HepG2 (cell line): ENCODE measurements around the gene FBXO24. TPM values are rescaled to one million over a fixed set of nuclear protein-coding genes. Genes with fewer than 3 reads are reported as not detected.

ENCODE experiments used
- ATAC-seq: fragments of 200-7000 bp; cut with Tn5 transposase; 3 replicates; pipeline ENCODE4 v1.9.1; 2020; ENCODE audit warnings: mild to moderate bottlenecking, moderate library complexity
- BruUV-seq: library from RNA; stranded (reverse); fragments of 400-500 nt; replicated peaks from 2 replicates; lab custom pipeline; 2021; lab: Mats Ljungman, UMichigan
- CTCF ChIA-PET: fragments of 300-600 bp; formaldehyde crosslinking; extraction: SDS; loops from one replicate; lab custom pipeline; 2021; ENCODE audit warnings: low total read pairs, inconsistent platforms, low intra/inter-chr PET ratio; lab: Yijun Ruan, JAX
- POLR2A ChIA-PET: fragments of 350-600 bp; sonication (Branson Sonifier 250); formaldehyde crosslinking; loops from one replicate; lab custom pipeline; 2020; ENCODE audit warnings: antibody characterized with exemption, inconsistent platforms; lab: Yijun Ruan, JAX
- DNase-seq: peaks from one replicate; pipeline ENCODE4 v3.0.0-alpha.2; 2015; ENCODE audit warnings: low spot score
- FAIRE-seq: peaks from 3 replicates; lab custom pipeline; 2011; peaks lifted over from hg19 to GRCh38; lab: Jason Lieb, UNC
- H2AFZ ChIP-seq: one replicate; pipeline ENCODE4 v1.6.1; 2011; ENCODE audit warnings: low read length, inconsistent platforms
- H3K27ac ChIP-seq: fragments of 300-600 bp; 3 replicates; pipeline ENCODE4 v1.8.0; 2011; ENCODE audit warnings: mixed run types, mild to moderate bottlenecking, mixed read lengths, low read length, inconsistent platforms; ENCODE audit not compliant: insufficient read depth; ENCODE audit errors: extremely low read length
- H3K27me3 ChIP-seq, 2 experiments: fragments of 200-600 bp in 1 of 2; 2 replicates in 1 of 2; 3 replicates in 1 of 2; pipeline versions ENCODE4 v1.6.0 to v1.8.0; 2011; ENCODE audit warnings: low read length in 2 of 2, mild to moderate bottlenecking in 2 of 2, moderate library complexity in 2 of 2, inconsistent platforms in 1 of 2; ENCODE audit not compliant: insufficient read depth in 2 of 2, control insufficient read depth in 1 of 2
- H3K36me3 ChIP-seq, 2 experiments: fragments of 200-600 bp in 1 of 2; replicated peaks in 1 of 2; 2 replicates in 1 of 2; 3 replicates in 1 of 2; pipeline versions ENCODE4 v1.5.1 to v1.8.0; 2011; ENCODE audit warnings: low read length in 2 of 2, inconsistent platforms in 1 of 2; ENCODE audit not compliant: insufficient read depth in 2 of 2, control insufficient read depth in 1 of 2
- H3K4me1 ChIP-seq: 2 replicates; pipeline ENCODE4 v1.5.1; 2012; ENCODE audit warnings: low read length, inconsistent platforms; ENCODE audit not compliant: insufficient read depth
- H3K4me2 ChIP-seq: 2 replicates; pipeline ENCODE4 v1.6.0; 2011; ENCODE audit warnings: low read depth, low read length, inconsistent platforms
- H3K4me3 ChIP-seq, 3 experiments: fragments of 200-600 bp in 1 of 3; sonication (generic), shearing (Covaris generic) in 1 of 3; replicated peaks in 1 of 3; 2 replicates each; pipeline ENCODE4 v1.5.1; 2011 to 2016; ENCODE audit warnings: low read length in 3 of 3, inconsistent platforms in 2 of 3, low read depth in 2 of 3, mild to moderate bottlenecking in 2 of 3, control low read depth in 1 of 3, mixed read lengths in 1 of 3; ENCODE audit not compliant: insufficient read depth in 1 of 3
- H3K79me2 ChIP-seq: one replicate; pipeline ENCODE4 v1.6.1; 2011; ENCODE audit warnings: low read length, inconsistent platforms; ENCODE audit not compliant: insufficient read depth
- H3K9ac ChIP-seq: 2 replicates; pipeline ENCODE4 v1.6.0; 2011; ENCODE audit warnings: mild to moderate bottlenecking, low read depth, low read length, inconsistent platforms; ENCODE audit not compliant: insufficient read depth
- H3K9me3 ChIP-seq: 2 replicates; pipeline ENCODE4 v1.5.1; 2012; ENCODE audit warnings: mild to moderate bottlenecking, low read length
- H4K20me1 ChIP-seq: 2 replicates; pipeline ENCODE4 v1.6.0; 2011; ENCODE audit warnings: inconsistent platforms, mild to moderate bottlenecking, low read length, moderate library complexity; ENCODE audit not compliant: insufficient read depth
- CTCF ChIP-seq: sonication (generic); formaldehyde crosslinking; IDR thresholded peaks from 2 replicates; pipeline ENCODE4 v1.5.0; 2020; ENCODE audit warnings: mild to moderate bottlenecking, missing genetic modification reagents, moderate library complexity
- HDAC1 ChIP-seq: sonication (generic); formaldehyde crosslinking; IDR thresholded peaks from 2 replicates; pipeline ENCODE4 v1.5.1; 2020; ENCODE audit warnings: mild to moderate bottlenecking, missing genetic modification reagents
- HMG20A ChIP-seq: IDR thresholded peaks from 2 replicates; pipeline ENCODE4 v1.6.1; 2016; ENCODE audit warnings: borderline replicate concordance
- NAIF1 ChIP-seq: sonication (generic); formaldehyde crosslinking; IDR thresholded peaks from 2 replicates; pipeline ENCODE4 v1.5.0; 2020; ENCODE audit warnings: mild to moderate bottlenecking, missing genetic modification reagents, borderline replicate concordance
- NKX3-1 ChIP-seq: sonication (generic); formaldehyde crosslinking; IDR thresholded peaks from 2 replicates; pipeline ENCODE4 v1.5.0; 2020; ENCODE audit warnings: missing genetic modification reagents
- PHF20 ChIP-seq: sonication (generic); formaldehyde crosslinking; IDR thresholded peaks from 2 replicates; pipeline ENCODE4 v1.5.0; 2020; ENCODE audit warnings: mild to moderate bottlenecking, missing genetic modification reagents
- RAD21 ChIP-seq: fragments of 450-650 bp; formaldehyde crosslinking; IDR thresholded peaks from 2 replicates; pipeline ENCODE4 v1.5.0; 2020; ENCODE audit warnings: mild to moderate bottlenecking
- SMC3 ChIP-seq: IDR thresholded peaks from 2 replicates; pipeline ENCODE4 v1.6.1; 2011; ENCODE audit warnings: low read length, improper control_type of control experiment
- STAG1 ChIP-seq: sonication (generic); formaldehyde crosslinking; IDR thresholded peaks from 2 replicates; pipeline ENCODE4 v1.4.0; 2020; ENCODE audit warnings: missing genetic modification reagents
- TAF15 ChIP-seq: fragments of 200-400 bp; formaldehyde crosslinking; IDR thresholded peaks from one replicate; pipeline ENCODE4 v1.6.1; 2018; ENCODE audit warnings: mild to moderate bottlenecking, low read depth, low read length; ENCODE audit not compliant: poor library complexity, severe bottlenecking
- THAP8 ChIP-seq: sonication (generic); formaldehyde crosslinking; IDR thresholded peaks from 2 replicates; pipeline ENCODE4 v1.5.1; 2020; ENCODE audit warnings: missing genetic modification reagents, mild to moderate bottlenecking, borderline replicate concordance
- ZBTB2 ChIP-seq: sonication (generic); formaldehyde crosslinking; IDR thresholded peaks from 2 replicates; pipeline ENCODE4 v1.8.0; 2022; ENCODE audit warnings: low read depth, missing genetic modification reagents
- ZNF205 ChIP-seq: IDR thresholded peaks from 2 replicates; pipeline ENCODE4 v1.6.1; 2018; ENCODE audit warnings: missing biosample characterization, missing genetic modification reagents
- ZNF296 ChIP-seq: sonication (generic); formaldehyde crosslinking; conservative IDR thresholded peaks from 2 replicates; pipeline ENCODE4 v1.5.0; 2020; ENCODE audit warnings: mild to moderate bottlenecking, missing genetic modification reagents
- ZNF383 ChIP-seq: sonication (generic); formaldehyde crosslinking; IDR thresholded peaks from 2 replicates; pipeline ENCODE4 v1.4.0; 2020; ENCODE audit warnings: missing genetic modification reagents, mild to moderate bottlenecking, borderline replicate concordance
- ZNF44 ChIP-seq: sonication (generic); formaldehyde crosslinking; IDR thresholded peaks from 2 replicates; pipeline ENCODE4 v1.5.1; 2020; ENCODE audit warnings: mild to moderate bottlenecking, missing genetic modification reagents
- ZNF557 ChIP-seq: sonication (generic); formaldehyde crosslinking; IDR thresholded peaks from 2 replicates; pipeline ENCODE4 v1.4.0; 2020; ENCODE audit warnings: missing genetic modification reagents
- ZNF619 ChIP-seq: sonication (generic); formaldehyde crosslinking; IDR thresholded peaks from 2 replicates; pipeline ENCODE4 v1.4.0; 2020; ENCODE audit warnings: mild to moderate bottlenecking, missing genetic modification reagents
- WGBS: methylation state at CpG from one replicate; pipeline ENCODE4 v1.1.6; 2017; ENCODE audit warnings: low lambda C conversion rate; 5-methylcytosine and 5-hydroxymethylcytosine counted together
- in situ Hi-C: cut with HindIII; loops from 2 replicates; pipeline ENCODE4 v1.10.0; 2017; ENCODE audit warnings: low pct_unique_long_range_greater_than_20kb; ENCODE audit not compliant: extremely low pct_ligation_motif_present
- intact Hi-C: fragments of 100-400 bp; cut with micrococcal nuclease; formaldehyde crosslinking; loops from one replicate; pipeline ENCODE4 v1.10.0; 2022; ENCODE audit not compliant: unreplicated experiment
- polyA plus RNA-seq, 8 experiments: library from polyadenylated mRNA; depleted of rRNA in 3 of 8; stranded (reverse) in 7 of 8; unstranded in 1 of 8; fragments of >200 nt; fragmentation: Illumina TruSeq in 4 of 8; extraction: Trizol in 4 of 8; gene quantifications; 2 replicates each; pipeline versions ENCODE4 v1.2.1 to v1.2.3, GENCODE V29; 2011 to 2016; ENCODE audit warnings: low read depth in 4 of 8, missing spikeins in 1 of 8, mixed read lengths in 1 of 8; ENCODE audit not compliant: insufficient read depth in 1 of 8
- total RNA-seq, 5 experiments: library from RNA; depleted of rRNA; stranded (reverse); fragments of >200 nt; fragmentation: Illumina TruSeq; extraction: Trizol; gene quantifications; 2 replicates each; pipeline ENCODE4 v1.2.3, GENCODE V29; 2016; ENCODE audit warnings: low read depth in 1 of 5

The FBXO24 gene
- total and polyA plus RNA-seq, 2 of the 13 experiments (the other 11 are each of a cell fraction or from before 2014, with no cell fraction given) = 0.20 to 0.55 TPM

GRCh38 chr7:100585511-100586265 lies 440 bp upstream of the FBXO24 start, which contains the start of gene LRCH4 (continued):
- TF ChIP-seq NAIF1 (CRISPR knock-in tag) = no peak; the same call in 1 of the 2 replicates
- no peak for TF ChIP-seq HMG20A (CRISPR knock-in tag)
- TF ChIP-seq ZNF296 (CRISPR knock-in tag) = 0 out of 2 replicates have a peak, but pooled peaks have one; percentile 28
- peak; percentile 90 for TF ChIP-seq ZBTB2
- peak; percentile 77 for TF ChIP-seq PHF20 (CRISPR knock-in tag)
- no peak for TF ChIP-seq ZNF44 (CRISPR knock-in tag)
- no peak for TF ChIP-seq ZNF557 (CRISPR knock-in tag)
- TF ChIP-seq ZNF619 (CRISPR knock-in tag) = peak; percentile 92
- no peak for TF ChIP-seq ZNF383 (CRISPR knock-in tag)
- 0 out of 2 replicates have a peak, but pooled peaks have one; percentile 58 for TF ChIP-seq ZNF205
- peak; percentile 52; the same call in 1 of the 2 replicates for TF ChIP-seq NKX3-1 (CRISPR knock-in tag)

- FAIRE-seq (peak; percentile 42), DNase-seq (no peak), ATAC-seq (no peak)
- 0% methylated on average over 1 of the region's 1 CpG for WGBS
- Histone ChIP-seq H3K4me2 (no peak overlapping the region), H3K4me1 (peaks cover 56% of the 10 kb centered on the region), H2AFZ (no peak overlapping the region), H3K79me2 (peaks cover 6% of the 10 kb centered on the region), H3K36me3 (no peaks in the 10 kb centered on the region), H3K27me3 (peaks cover 0 to 9% of the 10 kb centered on the region in 2 experiments; a peak in 3 of 5 replicates), H3K4me3 (no peak overlapping the region), H3K9ac (no peak overlapping the region), H4K20me1 (peaks cover 8% of the 10 kb centered on the region; the same call in 1 of the 2 replicates), H3K9me3 (no peaks in the 10 kb centered on the region), H3K27ac (no peak overlapping the region)
- ChIA-PET POLR2A (interaction anchor here (1.0 to 1.4 kb wide), 4 partner anchors 18 to 117 kb away, joined by 3 to 7 read pairs (median 4); partner anchors contain the start of genes MOSPD3 and POP7), CTCF (interaction anchor here (0.8 to 0.9 kb wide), 2 partner anchors 14 to 119 kb away, joined by 4 to 6 read pairs; partner anchors contain the start of gene SAP25)
- no peak for TF ChIP-seq THAP8
- TF ChIP-seq HDAC1 (CRISPR knock-in tag) = no peak
- TF ChIP-seq SMC3 = peak; percentile 38; the same call in 1 of the 2 replicates
- peak; percentile 58 for TF ChIP-seq CTCF (CRISPR knock-in tag)
- no peak for TF ChIP-seq TAF15
- TF ChIP-seq RAD21 (CRISPR knock-in tag) = peak; percentile 17; the same call in 1 of the 2 replicates
- peak; percentile 46 for TF ChIP-seq STAG1 (CRISPR knock-in tag)
- in situ Hi-C loops (no loop called here), intact Hi-C loops (no loop called here)
- BruUV-seq = no TSS peak
Measured at GRCh38 chr7:100588438-100588837, 2.3 kb downstream of the FBXO24 start.
